ENCODE data around the gene MAGI2. TPM values are rescaled to one million over a fixed set of nuclear protein-coding genes. Genes with fewer than 3 reads are reported as not detected.

MAGI2 gene
- total RNA-seq, 1 donor from 2014 or later, result 5.4 TPM

- peaks cover 7% of the 10 kb centered on the region for H3K4me1 Mint-ChIP-seq (ENCODE audit: low read depth, unreplicated experiment)
- FAIRE-seq (no peak), DNase-seq (ENCODE audit: low read depth) (no peak)
- Histone ChIP-seq H3K9me3 (ENCODE audit: insufficient read depth, low read depth, low read length) (no peaks in the 10 kb centered on the region), H3K27me3 (ENCODE audit: insufficient read depth, low read length) (no peaks in the 10 kb centered on the region), H3K79me2 (ENCODE audit: insufficient read depth, low read length) (no peaks in the 10 kb centered on the region), H3K36me3 (ENCODE audit: insufficient read depth, low read length) (no peaks in the 10 kb centered on the region), H3K4me1 (ENCODE audit: insufficient read depth, low read length) (no peaks in the 10 kb centered on the region), H3K4me2 (ENCODE audit: low read length) (no peak overlapping the region), H3K27ac (ENCODE audit: low read depth, low read length) (no peak overlapping the region), H4K20me1 (ENCODE audit: insufficient read depth, low read length) (no peaks in the 10 kb centered on the region), H3K9ac (ENCODE audit: low read length) (no peak overlapping the region), H2AFZ (ENCODE audit: low read depth, low read length) (no peak overlapping the region), H3K4me3 (ENCODE audit: insufficient read depth, low read depth, low read length) (no peak overlapping the region)
- no peak overlapping the region for H3K4me3 Mint-ChIP-seq (ENCODE audit: unreplicated experiment)
- TF ChIP-seq EZH2 (IDR thresholded peaks at IDR 0.05; ENCODE audit: insufficient read depth, low read length), result no peak
- TF ChIP-seq, protein P1, sequence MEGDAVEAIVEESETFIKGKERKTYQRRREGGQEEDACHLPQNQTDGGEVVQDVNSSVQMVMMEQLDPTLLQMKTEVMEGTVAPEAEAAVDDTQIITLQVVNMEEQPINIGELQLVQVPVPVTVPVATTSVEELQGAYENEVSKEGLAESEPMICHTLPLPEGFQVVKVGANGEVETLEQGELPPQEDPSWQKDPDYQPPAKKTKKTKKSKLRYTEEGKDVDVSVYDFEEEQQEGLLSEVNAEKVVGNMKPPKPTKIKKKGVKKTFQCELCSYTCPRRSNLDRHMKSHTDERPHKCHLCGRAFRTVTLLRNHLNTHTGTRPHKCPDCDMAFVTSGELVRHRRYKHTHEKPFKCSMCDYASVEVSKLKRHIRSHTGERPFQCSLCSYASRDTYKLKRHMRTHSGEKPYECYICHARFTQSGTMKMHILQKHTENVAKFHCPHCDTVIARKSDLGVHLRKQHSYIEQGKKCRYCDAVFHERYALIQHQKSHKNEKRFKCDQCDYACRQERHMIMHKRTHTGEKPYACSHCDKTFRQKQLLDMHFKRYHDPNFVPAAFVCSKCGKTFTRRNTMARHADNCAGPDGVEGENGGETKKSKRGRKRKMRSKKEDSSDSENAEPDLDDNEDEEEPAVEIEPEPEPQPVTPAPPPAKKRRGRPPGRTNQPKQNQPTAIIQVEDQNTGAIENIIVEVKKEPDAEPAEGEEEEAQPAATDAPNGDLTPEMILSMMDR (IDR thresholded peaks at IDR 0.05; ENCODE audit: insufficient read depth, low read depth, low read length), result no peak
- no peaks in the 10 kb centered on the region for H3K36me3 Mint-ChIP-seq (ENCODE audit: low read depth, unreplicated experiment)
- H3K27ac Mint-ChIP-seq (ENCODE audit: unreplicated experiment), result no peak overlapping the region
- no peaks in the 10 kb centered on the region for H3K27me3 Mint-ChIP-seq (ENCODE audit: low read depth, unreplicated experiment)
- peaks cover 2% of the 10 kb centered on the region for H3K9me3 Mint-ChIP-seq (ENCODE audit: unreplicated experiment)
These were observed 552.7 kb downstream of the MAGI2 start for GRCh38 chr7:78900806-78901205.

GRCh38 chr7:78895393-78895792 lies 558.1 kb downstream of the MAGI2 start:
- Mint-ChIP-seq H3K4me3 (ENCODE audit: unreplicated experiment) (no peak overlapping the region), H3K27ac (ENCODE audit: unreplicated experiment) (no peak overlapping the region), H3K4me1 (ENCODE audit: low read depth, unreplicated experiment) (no peaks in the 10 kb centered on the region), H3K36me3 (ENCODE audit: low read depth, unreplicated experiment) (no peaks in the 10 kb centered on the region), H3K27me3 (ENCODE audit: low read depth, unreplicated experiment) (no peaks in the 10 kb centered on the region), H3K9me3 (ENCODE audit: unreplicated experiment) (peaks cover 7% of the 10 kb centered on the region)
- DNase-seq (ENCODE audit: low read depth) (no peak), FAIRE-seq (no peak)
- Histone ChIP-seq H3K27me3 (ENCODE audit: insufficient read depth, low read length) (no peaks in the 10 kb centered on the region), H4K20me1 (ENCODE audit: insufficient read depth, low read length) (no peaks in the 10 kb centered on the region), H2AFZ (ENCODE audit: low read depth, low read length) (no peak overlapping the region), H3K4me1 (ENCODE audit: insufficient read depth, low read length) (no peaks in the 10 kb centered on the region), H3K4me2 (ENCODE audit: low read length) (no peak overlapping the region), H3K9ac (ENCODE audit: low read length) (no peak overlapping the region), H3K4me3 (ENCODE audit: insufficient read depth, low read depth, low read length) (no peak overlapping the region), H3K36me3 (ENCODE audit: insufficient read depth, low read length) (no peaks in the 10 kb centered on the region), H3K27ac (ENCODE audit: low read depth, low read length) (no peak overlapping the region), H3K79me2 (ENCODE audit: insufficient read depth, low read length) (no peaks in the 10 kb centered on the region), H3K9me3 (ENCODE audit: insufficient read depth, low read depth, low read length) (no peaks in the 10 kb centered on the region)
- TF ChIP-seq EZH2 (IDR thresholded peaks at IDR 0.05; ENCODE audit: insufficient read depth, low read length), result no peak
- TF ChIP-seq, protein P1 (IDR thresholded peaks at IDR 0.05; ENCODE audit: insufficient read depth, low read depth, low read length), result no peak

DNA sequence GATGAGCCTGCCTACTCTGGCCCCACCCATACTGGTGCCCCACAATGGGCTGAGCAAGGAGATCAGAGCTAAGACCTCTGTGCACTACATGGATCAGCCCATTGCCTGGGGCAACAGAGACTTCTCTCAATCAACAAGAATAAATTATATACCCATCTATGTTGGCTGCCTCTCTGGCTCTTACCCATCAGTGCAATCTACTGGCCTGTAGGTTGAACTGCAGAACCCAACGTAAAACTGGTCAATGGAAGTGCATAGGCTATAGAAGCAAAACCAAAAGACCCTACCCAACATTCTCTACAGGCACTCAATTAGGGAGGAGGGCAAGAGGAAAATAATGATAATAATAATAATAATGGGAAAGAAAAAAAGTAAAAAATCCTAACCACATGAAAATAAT lies 574.3 kb downstream of the MAGI2 start:
- Histone ChIP-seq H3K79me2 (ENCODE audit: insufficient read depth, low read length) (no peaks in the 10 kb centered on the region), H3K36me3 (ENCODE audit: insufficient read depth, low read length) (no peaks in the 10 kb centered on the region), H3K27ac (ENCODE audit: low read depth, low read length) (no peak overlapping the region), H3K27me3 (ENCODE audit: insufficient read depth, low read length) (no peaks in the 10 kb centered on the region), H3K4me2 (ENCODE audit: low read length) (no peak overlapping the region), H3K4me1 (ENCODE audit: insufficient read depth, low read length) (no peaks in the 10 kb centered on the region), H3K4me3 (ENCODE audit: insufficient read depth, low read depth, low read length) (no peak overlapping the region), H3K9ac (ENCODE audit: low read length) (no peak overlapping the region), H2AFZ (ENCODE audit: low read depth, low read length) (no peak overlapping the region), H3K9me3 (ENCODE audit: insufficient read depth, low read depth, low read length) (peaks cover 6% of the 10 kb centered on the region), H4K20me1 (ENCODE audit: insufficient read depth, low read length) (no peaks in the 10 kb centered on the region)
- FAIRE-seq, result no peak
- H3K4me1 Mint-ChIP-seq (ENCODE audit: low read depth, unreplicated experiment), result no peaks in the 10 kb centered on the region
- no peak overlapping the region for H3K27ac Mint-ChIP-seq (ENCODE audit: unreplicated experiment)
- TF ChIP-seq, protein P1 (IDR thresholded peaks at IDR 0.05; ENCODE audit: insufficient read depth, low read depth, low read length), result no peak
- no peak for TF ChIP-seq EZH2 (IDR thresholded peaks at IDR 0.05; ENCODE audit: insufficient read depth, low read length)
- H3K27me3 Mint-ChIP-seq (ENCODE audit: low read depth, unreplicated experiment), result no peaks in the 10 kb centered on the region
- H3K36me3 Mint-ChIP-seq (ENCODE audit: low read depth, unreplicated experiment), result peaks cover 2% of the 10 kb centered on the region
- peaks cover 24% of the 10 kb centered on the region for H3K9me3 Mint-ChIP-seq (ENCODE audit: unreplicated experiment)
- H3K4me3 Mint-ChIP-seq (ENCODE audit: unreplicated experiment), result no peak overlapping the region
- DNase-seq (ENCODE audit: low read depth), result no peak

Data from astrocyte (in vitro differentiated cells and primary cell).